GM21526 (cell line): ENCODE results near the gene KCTD19.
"Not testable (repeated sequence)": the region's sequence is repeated elsewhere in the genome, so short reads cannot be mapped to it uniquely, and the experiment has no call there.

Experiments used
- ATAC-seq: cut with Tn5 transposase; IDR thresholded peaks from one replicate; pipeline ENCODE4 v1.9.1; 2021; ENCODE audit warnings: moderate library complexity; ENCODE audit not compliant: unreplicated experiment, low FRiP score

The KCTD19 gene

GRCh38 chr16:67326472-67327309 is at the start of gene KCTD19, which contains the start of gene LRRC36:
KCTD19 (minus strand) TSS chr16:67326741; CDS start chr16:67326707, 34 bp downstream.
LRRC36 (plus strand) TSS chr16:67326815; CDS start chr16:67326863, 48 bp downstream.
- no peak for ATAC-seq

DNA sequence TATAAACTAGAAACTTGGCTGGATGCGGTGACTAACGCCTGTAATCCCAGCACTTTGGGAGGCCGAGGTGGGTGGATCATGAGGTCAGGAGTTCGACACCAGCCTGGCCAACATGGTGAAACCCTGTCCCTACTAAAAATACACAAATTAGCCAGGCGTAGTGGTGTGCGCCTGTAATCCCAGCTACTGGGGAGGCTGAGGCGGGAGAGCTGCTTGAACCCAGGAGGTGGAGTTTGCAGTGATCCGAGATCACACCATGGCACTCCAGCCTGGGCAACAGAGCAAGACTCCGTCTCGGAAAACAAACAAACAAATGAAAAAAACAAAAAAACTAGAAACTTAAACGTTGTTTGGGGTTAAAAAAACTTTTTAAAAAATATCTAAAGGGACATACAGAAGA is 49.5 kb upstream of the KCTD19 start:
- ATAC-seq, result not testable (repeated sequence)

DNA sequence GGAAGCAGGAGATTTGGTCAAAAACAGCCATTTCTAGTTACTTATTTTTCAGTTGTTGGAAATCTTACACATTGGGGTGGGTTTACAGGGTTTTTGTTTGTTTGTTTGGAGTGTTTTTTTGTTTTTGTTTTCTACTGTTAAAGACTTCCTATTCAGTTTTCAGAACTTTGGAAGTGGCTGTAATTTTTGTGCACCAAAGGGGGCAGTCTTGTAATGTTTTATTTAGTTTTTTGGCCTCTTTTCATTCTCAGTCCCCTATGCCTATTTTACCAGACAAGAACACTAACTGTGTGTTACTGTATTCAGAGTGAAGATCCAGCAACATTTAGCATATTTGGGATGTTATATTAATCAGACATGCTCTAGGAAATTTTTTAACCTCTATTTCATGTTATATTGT is 46.1 kb upstream of the KCTD19 start:
- ATAC-seq, result no peak

DNA sequence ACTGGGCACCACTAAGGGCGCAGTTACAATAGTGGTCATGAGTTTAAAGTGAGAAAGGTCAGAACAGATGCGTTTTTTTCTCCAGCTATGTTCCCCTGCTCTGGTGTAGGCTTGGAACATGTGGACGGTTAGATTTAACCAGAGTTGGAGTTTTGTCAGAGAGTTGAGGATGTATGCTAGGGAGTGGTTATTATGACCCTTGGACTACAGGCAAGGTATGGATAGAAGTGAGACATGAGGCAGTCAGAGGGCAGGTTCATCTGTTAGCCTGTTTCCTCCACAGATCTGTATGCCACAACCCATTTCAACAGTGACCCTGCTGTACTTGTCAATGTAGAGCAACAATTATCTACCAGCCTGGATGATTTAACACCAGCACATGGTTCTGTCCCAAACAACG is 44.1 kb upstream of the KCTD19 start:
- no peak for ATAC-seq

GRCh38 chr16:67364600-67365235 is 38.2 kb upstream of the KCTD19 start:
- no peak for ATAC-seq

GRCh38 chr16:67361038-67361437 is 34.5 kb upstream of the KCTD19 start:
- ATAC-seq, result no peak

GRCh38 chr16:67359540-67360269 is 33.2 kb upstream of the KCTD19 start:
- not testable (repeated sequence) for ATAC-seq

DNA sequence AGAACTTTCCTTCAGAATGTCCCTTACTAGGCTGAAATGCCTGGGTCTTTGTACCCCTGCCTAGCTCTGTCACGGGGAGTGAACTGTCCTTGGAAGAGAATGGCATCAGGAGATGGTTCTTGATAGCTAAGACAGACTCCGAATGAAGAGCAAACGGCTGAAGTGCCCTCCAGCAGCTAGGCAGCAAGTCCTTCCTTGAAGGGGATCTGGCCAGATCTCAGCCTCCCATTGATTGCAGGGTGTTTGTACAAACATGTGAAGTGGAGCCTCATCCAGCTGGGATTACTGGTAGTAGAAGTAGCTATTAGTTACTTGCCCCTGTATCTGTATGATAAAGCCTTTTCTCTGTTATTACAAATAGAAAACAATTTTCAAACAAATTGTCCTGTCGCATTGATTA is 31.0 kb upstream of the KCTD19 start:
- no peak for ATAC-seq

- no peak for ATAC-seq
Measured at GRCh38 chr16:67356396-67356795, 29.9 kb upstream of the KCTD19 start.

DNA sequence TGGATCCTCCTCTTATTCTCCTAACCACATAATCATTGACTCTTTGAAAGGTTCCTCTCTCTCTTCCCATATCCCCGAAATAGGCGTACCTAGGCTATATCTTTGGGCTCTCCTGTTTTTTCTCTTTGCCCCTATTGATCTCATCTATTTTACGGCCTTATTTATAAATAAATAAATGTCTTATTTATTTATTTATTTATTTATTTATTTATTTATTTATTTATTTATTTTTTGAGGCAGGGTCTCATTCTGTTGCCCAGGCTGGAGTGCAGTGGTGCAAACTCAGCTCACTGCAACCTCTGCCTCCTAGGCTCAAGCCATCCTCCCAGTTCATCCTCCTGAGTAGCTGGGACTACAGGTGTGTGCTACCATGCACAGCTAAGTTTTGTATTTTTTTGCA is 25.9 kb upstream of the KCTD19 start:
- not testable (repeated sequence) for ATAC-seq

DNA sequence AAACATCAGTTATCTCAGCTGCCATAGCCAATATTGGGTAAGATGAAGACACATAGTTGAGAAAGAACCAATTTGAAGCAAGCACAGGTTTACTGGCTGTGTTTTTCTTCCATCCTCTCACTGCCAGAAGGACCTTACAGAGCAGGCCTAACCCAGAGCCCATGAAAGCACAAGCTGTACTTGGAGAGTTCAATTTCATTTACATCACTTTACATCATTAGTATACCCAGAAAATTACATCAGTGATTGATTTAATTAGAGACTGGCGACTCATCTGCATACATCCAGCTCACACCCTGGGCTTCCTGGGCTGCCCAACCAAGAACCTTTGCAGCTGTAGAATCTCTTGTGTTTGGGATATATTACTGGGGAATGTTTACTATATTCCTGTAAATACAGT is 23.8 kb upstream of the KCTD19 start:
- no peak for ATAC-seq

- ATAC-seq, result no peak
Measured at GRCh38 chr16:67349172-67349571, 22.6 kb upstream of the KCTD19 start.

DNA sequence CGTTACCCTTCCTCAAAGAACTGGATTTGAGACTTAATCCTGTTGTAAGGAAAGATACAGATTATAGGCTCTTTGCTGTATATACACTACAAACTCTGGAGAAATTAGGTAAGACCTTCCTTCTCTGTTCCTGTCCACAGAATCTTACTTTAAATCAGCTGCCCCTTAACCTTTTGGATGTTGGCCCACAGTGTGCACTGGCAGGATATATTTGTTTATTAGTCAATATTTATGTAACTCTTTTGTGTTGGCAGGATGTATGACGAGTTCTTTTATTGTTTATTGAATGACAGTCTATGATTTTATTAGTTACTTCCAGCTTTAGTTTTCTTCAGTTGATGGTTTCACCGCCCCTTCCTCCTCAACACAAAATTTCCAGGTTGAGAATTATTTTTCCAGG is 19.8 kb upstream of the KCTD19 start:
- ATAC-seq, result no peak

DNA sequence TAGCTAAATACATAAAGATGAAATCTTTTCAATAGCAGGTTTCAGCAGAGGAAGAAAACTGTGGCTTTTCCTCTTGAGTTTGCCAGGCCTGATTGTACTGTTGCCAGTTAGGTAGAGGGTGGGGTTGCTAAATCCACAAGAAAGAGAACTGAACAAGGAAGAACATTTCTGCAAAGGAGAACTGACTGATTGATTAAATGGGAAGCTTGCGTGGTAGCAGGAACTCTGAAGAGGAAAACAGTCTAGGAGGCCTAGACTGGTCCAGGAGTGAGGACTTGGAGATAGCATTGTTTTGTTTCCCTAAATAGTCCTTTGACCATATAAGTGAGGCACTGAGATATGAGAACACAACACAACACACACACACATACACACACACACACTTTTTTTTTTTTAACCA is 18.9 kb upstream of the KCTD19 start:
- ATAC-seq, result no peak

DNA sequence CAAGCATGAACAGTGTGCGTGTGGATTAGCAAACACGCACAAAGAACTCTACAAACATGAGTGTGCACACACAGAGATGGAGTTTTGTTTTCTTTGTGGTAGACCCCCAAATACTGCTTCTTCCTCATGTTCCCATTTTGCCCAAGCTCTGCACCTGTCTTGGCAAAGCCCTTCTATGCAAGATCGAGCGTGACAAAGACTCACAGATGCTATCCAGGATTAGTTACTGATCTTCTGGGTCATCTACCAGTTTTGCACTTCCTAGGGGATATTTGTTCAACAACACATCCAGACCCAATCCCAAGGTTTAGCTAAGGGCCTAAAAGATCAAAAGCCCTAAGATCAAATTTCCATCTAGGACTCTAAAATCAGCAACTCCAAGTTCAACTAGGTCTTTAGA is 16.1 kb upstream of the KCTD19 start:
- ATAC-seq, result no peak

- no peak for ATAC-seq
Measured at GRCh38 chr16:67341250-67341649, 14.7 kb upstream of the KCTD19 start.

GRCh38 chr16:67339453-67339852 is 12.9 kb upstream of the KCTD19 start:
- no peak for ATAC-seq

DNA sequence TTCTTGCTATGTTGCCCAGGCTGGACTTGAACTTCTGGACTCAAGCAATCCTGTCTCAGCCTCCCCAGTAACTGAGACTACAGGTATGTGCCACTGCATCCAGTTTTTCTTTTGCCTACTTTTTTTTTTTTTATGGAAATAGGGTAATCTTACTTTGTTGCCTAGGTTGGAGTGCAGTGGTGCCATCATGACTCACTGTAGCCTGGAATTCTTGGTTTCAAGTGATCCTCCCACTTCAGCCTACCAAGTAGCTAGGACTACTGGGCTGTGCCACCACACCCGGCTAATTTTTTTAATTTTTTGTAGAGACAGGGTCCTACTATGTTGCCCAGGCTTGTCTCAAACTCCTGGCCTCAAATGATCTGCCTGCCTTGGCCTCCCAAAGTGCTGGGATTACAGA is 10.1 kb upstream of the KCTD19 start:
- ATAC-seq, result no peak

- no peak for ATAC-seq
Measured at GRCh38 chr16:67336116-67336515, 9.6 kb upstream of the KCTD19 start.

DNA sequence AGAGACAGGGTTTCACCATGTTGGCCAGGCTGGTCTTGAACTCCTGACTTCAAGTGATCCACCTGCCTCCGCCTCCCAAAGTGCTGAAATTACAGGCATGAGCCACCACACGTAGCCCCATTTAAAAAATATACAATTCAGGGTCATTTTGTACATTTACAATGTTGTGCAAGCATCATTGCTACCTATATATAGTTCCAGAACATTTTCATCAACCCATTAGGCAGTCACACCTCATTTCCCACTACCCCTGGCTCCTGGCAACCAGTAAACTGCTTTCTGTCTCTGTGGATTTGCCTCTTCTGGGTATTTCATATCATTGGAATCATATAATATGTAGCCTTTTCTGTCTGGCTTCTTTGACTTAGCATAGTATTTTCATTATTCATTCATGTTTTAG is 6.8 kb upstream of the KCTD19 start:
- ATAC-seq, result no peak

DNA sequence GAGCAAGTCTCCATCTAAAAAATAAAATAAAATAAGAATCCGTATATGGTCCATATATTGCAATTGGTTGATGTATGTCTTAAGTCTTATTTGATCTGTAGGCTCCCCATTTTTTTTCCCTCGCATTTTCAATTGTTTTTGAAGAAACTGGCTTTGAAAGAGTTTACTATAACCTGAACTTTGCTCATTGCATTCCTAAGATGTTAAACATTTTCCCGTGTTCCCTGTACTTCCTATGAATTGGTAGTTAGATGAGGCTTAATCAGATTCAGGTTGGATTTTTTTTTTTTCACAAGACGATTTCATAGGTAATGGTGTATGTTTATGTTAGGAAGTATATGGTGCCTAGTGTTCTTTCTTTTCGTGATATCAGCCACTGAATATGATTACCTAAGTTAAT is 3.4 kb upstream of the KCTD19 start:
- no peak for ATAC-seq
